ENCODE results near the gene PSEN1. TPM values are rescaled to one million over a fixed set of nuclear protein-coding genes. Genes with fewer than 3 reads are reported as not detected.

The PSEN1 gene
- total RNA-seq, 1 experiment from 2014 or later = 49.9 TPM

DNA sequence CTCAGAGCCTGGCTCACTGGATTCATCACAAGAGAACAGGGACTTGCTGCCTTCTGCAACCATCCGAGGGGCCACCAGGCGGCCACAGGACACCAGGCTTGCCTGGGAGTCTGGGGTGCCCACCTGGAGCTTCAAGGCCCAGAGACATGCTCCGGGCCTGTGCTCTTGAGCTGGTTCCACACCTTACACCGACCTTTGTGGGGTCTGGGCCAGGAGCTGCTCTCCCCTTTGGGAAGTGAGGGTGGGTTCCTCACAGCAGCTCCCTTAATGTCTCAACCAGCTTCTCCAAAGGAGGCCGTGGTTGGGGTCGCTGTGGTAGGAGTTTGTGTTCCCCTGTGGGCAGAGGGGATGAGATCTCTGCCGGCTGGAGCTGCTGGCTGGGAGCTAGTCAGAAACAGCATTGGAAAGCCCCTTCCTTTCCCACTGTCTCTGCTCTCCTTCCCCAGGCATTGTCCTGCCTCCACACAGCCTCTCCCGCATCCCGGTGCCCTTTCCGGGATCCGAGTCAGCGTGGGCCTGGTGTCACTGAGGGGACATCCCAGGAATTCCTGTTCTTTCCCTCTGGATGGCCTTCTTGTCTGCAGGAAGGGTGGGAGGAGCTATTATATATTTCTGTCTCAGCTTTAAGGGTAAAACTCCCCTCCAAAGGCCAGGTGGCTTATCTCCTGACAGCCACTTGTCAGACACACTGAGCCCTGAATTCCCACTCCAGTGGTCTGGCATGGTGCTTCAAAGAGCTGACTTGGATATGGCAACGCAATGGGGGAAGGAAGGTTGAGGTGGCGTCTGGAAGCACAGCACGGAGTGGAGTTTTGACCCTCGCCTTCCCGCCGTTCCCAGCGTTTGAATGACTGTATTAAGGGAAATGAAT is 95.9 kb downstream of the PSEN1 start:
- peaks cover 57 to 61% of the 10 kb centered on the region in 2 experiments for H3K4me1 Mint-ChIP-seq
- Histone ChIP-seq H3K4me1 (ENCODE audit: insufficient read depth, low read length) (peaks cover 7% of the 10 kb centered on the region; the same call in 1 of the 2 replicates), H3K4me2 (ENCODE audit: insufficient read depth, insufficient read length, low read length) (no peak overlapping the region), H4K5ac (ENCODE audit: insufficient read length, low read depth, low read length) (no peak overlapping the region), H2BK15ac (ENCODE audit: low read depth, low read length) (no peak overlapping the region), H3K56ac (ENCODE audit: insufficient read length, low read depth, low read length) (no peak overlapping the region), H2BK5ac (ENCODE audit: insufficient read length, low read length) (no peak overlapping the region), H3T11ph (ENCODE audit: low read length) (no peak overlapping the region), H2BK120ac (ENCODE audit: low read depth, low read length, poor library complexity, severe bottlenecking) (no peak overlapping the region), H2BK12ac (ENCODE audit: insufficient read length, low read depth, low read length) (no peak overlapping the region), H3K4ac (ENCODE audit: low read depth, low read length) (no peak overlapping the region), H4K8ac (replicated peaks; ENCODE audit: insufficient read length, low read depth, low read length) (no peak overlapping the region), H4K91ac (ENCODE audit: insufficient read length, low read depth, low read length) (no peak overlapping the region), H3K79me1 (ENCODE audit: insufficient read depth, low read depth, low read length, poor library complexity, severe bottlenecking) (no peaks in the 10 kb centered on the region), H3K9me3 (ENCODE audit: control insufficient read depth, low read depth, low read length) (no peaks in the 10 kb centered on the region), H3K27ac (ENCODE audit: insufficient read length, low read depth, low read length) (no peak overlapping the region), H3K23me2 (ENCODE audit: insufficient read length, low read depth, low read length, poor library complexity, severe bottlenecking) (peaks cover 10% of the 10 kb centered on the region), H3K18ac (ENCODE audit: insufficient read length, low read depth, low read length) (no peak overlapping the region), H3K9ac (ENCODE audit: extremely low read depth, insufficient read length, low read length) (no peak overlapping the region), H2BK20ac (ENCODE audit: low read depth, low read length, poor library complexity, severe bottlenecking) (no peak overlapping the region), H2AFZ (ENCODE audit: low read length) (no peak overlapping the region), H2AK5ac (ENCODE audit: insufficient read length, low read length) (no peak overlapping the region), H3K79me2 (ENCODE audit: insufficient read depth, low read length) (no peaks in the 10 kb centered on the region), H3K14ac (ENCODE audit: insufficient read depth, low read length) (no peak overlapping the region; the same call in 1 of the 2 replicates), H3K23ac (ENCODE audit: insufficient read length, low read depth, low read length) (no peak overlapping the region), H4K20me1 (ENCODE audit: control insufficient read depth, insufficient read depth, insufficient read length) (no peaks in the 10 kb centered on the region), H3K27me3 (ENCODE audit: insufficient read depth, low read length) (peaks cover 6% of the 10 kb centered on the region; the same call in 1 of the 2 replicates)
- DNase-seq = peak; percentile 91
- peaks cover 0 to 2% (median 0%) of the 10 kb centered on the region in 3 experiments; a peak in 2 of 7 replicates for H3K36me3 Mint-ChIP-seq (ENCODE audit: insufficient read depth in 1 of 3, low read depth in 3 of 3)
- H3K9me3 Mint-ChIP-seq = no peaks in the 10 kb centered on the region
- peak; percentile 83 for TF ChIP-seq CTCF (conservative IDR thresholded peaks at IDR 0.05)
- H3K4me3 Mint-ChIP-seq = no peak overlapping the region
- peaks cover 32% of the 10 kb centered on the region for H3K27me3 Mint-ChIP-seq (ENCODE audit: low read depth)
- WGBS (ENCODE audit: extremely low coverage, insufficient read length, low lambda C conversion rate) = no CpG with 5 or more reads among the region's 19 CpGs
- H3K27ac Mint-ChIP-seq = no peak overlapping the region
